GM12878 (cell line): ENCODE measurements around the gene SRP14. TPM values are rescaled to one million over a fixed set of nuclear protein-coding genes. Genes with fewer than 3 reads are reported as not detected.

ENCODE experiments used
- CHD1 ChIP-seq: IDR thresholded peaks from 2 replicates; pipeline ENCODE4 v1.6.1; 2012; ENCODE audit warnings: low read depth, low read length, improper control_type of control experiment
- CREM ChIP-seq: IDR thresholded peaks from 2 replicates; pipeline ENCODE4 v1.6.1; 2014; ENCODE audit warnings: antibody characterized with exemption, low read depth
- EP300 ChIP-seq, 2 experiments: fragments of 150-350 bp in 1 of 2; IDR thresholded peaks; 2 replicates each; pipeline ENCODE4 v1.6.1; 2011 to 2012; ENCODE audit warnings: low read depth in 2 of 2, low read length in 2 of 2, borderline replicate concordance in 1 of 2, improper control_type of control experiment in 1 of 2, inconsistent platforms in 1 of 2; ENCODE audit not compliant: control insufficient read depth in 1 of 2
- ETV6 ChIP-seq, 2 experiments: fragments of 450-650 bp in 1 of 2; IDR thresholded peaks in 1 of 2; conservative IDR thresholded peaks in 1 of 2; 2 replicates each; pipeline ENCODE4 v1.6.1; 2014; ENCODE audit warnings: antibody characterized with exemption in 1 of 2, borderline replicate concordance in 1 of 2, low read depth in 1 of 2, mild to moderate bottlenecking in 1 of 2, moderate library complexity in 1 of 2
- FOXM1 ChIP-seq: IDR thresholded peaks from 2 replicates; pipeline ENCODE4 v1.6.1; 2012; ENCODE audit warnings: low read depth, mild to moderate bottlenecking, inconsistent platforms, low read length, moderate library complexity
- IRF4 ChIP-seq: IDR thresholded peaks from 2 replicates; pipeline ENCODE4 v1.6.1; 2011; ENCODE audit warnings: low read depth, low read length
- MYC ChIP-seq: IDR thresholded peaks from 2 replicates; pipeline ENCODE4 v1.6.1; 2011; ENCODE audit warnings: mild to moderate bottlenecking, low read length, moderate library complexity, inconsistent platforms; ENCODE audit not compliant: insufficient read depth, insufficient replicate concordance, insufficient read length, severe bottlenecking
- NFXL1 ChIP-seq: fragments of 450-650 bp; IDR thresholded peaks from 2 replicates; pipeline ENCODE4 v1.6.1; 2017; ENCODE audit warnings: antibody characterized with exemption, mild to moderate bottlenecking, borderline replicate concordance
- NR2C1 ChIP-seq: fragments of 450-650 bp; IDR thresholded peaks from 2 replicates; pipeline ENCODE4 v1.6.1; 2017; ENCODE audit warnings: antibody characterized with exemption, mild to moderate bottlenecking, moderate library complexity
- NRF1 ChIP-seq: conservative IDR thresholded peaks from 2 replicates; pipeline ENCODE4 v1.6.1; 2011; ENCODE audit warnings: mild to moderate bottlenecking, low read depth, low read length, improper control_type of control experiment
- PAX5 ChIP-seq: IDR thresholded peaks from 2 replicates; pipeline ENCODE4 v1.6.1; 2011; ENCODE audit warnings: low read depth, low read length, borderline replicate concordance
- SIX5 ChIP-seq: IDR thresholded peaks from 2 replicates; pipeline ENCODE4 v1.6.1; 2011; ENCODE audit warnings: mild to moderate bottlenecking, low read depth, low read length, moderate library complexity; ENCODE audit not compliant: severe bottlenecking
- SMAD5 ChIP-seq: IDR thresholded peaks from 2 replicates; pipeline ENCODE4 v1.6.1; 2016; ENCODE audit warnings: antibody characterized with exemption, low read depth
- STAT1 ChIP-seq: fragments of 450-650 bp; conservative IDR thresholded peaks from 2 replicates; pipeline ENCODE4 v1.6.1; 2014; ENCODE audit warnings: antibody characterized with exemption, mild to moderate bottlenecking
- TCF3 ChIP-seq: IDR thresholded peaks from 2 replicates; pipeline ENCODE4 v1.6.1; 2012; ENCODE audit warnings: low read depth, mild to moderate bottlenecking, low read length, borderline replicate concordance; ENCODE audit not compliant: insufficient read depth
- YBX1 ChIP-seq: fragments of 450-650 bp; IDR thresholded peaks from 2 replicates; pipeline ENCODE4 v1.6.1; 2016; ENCODE audit warnings: antibody characterized with exemption
- ZBED1 ChIP-seq: IDR thresholded peaks from 2 replicates; pipeline ENCODE4 v1.6.1; 2016; ENCODE audit warnings: borderline replicate concordance
- ZNF384 ChIP-seq: IDR thresholded peaks from 2 replicates; pipeline ENCODE4 v1.6.1; 2012; ENCODE audit warnings: low read depth, mild to moderate bottlenecking, low read length, improper control_type of control experiment, borderline replicate concordance
- polyA plus RNA-seq, 11 experiments: library from polyadenylated mRNA; depleted of rRNA in 4 of 11; unstranded in 6 of 11; stranded (reverse) in 5 of 11; fragments of >200 nt; fragmentation: Nextera tagmentation in 4 of 11; fragmentation: Illumina TruSeq in 1 of 11; extraction: Ambion mirVana in 4 of 11; extraction: Trizol in 1 of 11; gene quantifications; 1 replicate in 1 of 11; 2 replicates in 10 of 11; pipeline versions ENCODE4 v1.2.1 to v1.2.3, GENCODE V29; 2011 to 2016; ENCODE audit warnings: inconsistent platforms in 2 of 11, missing spikeins in 2 of 11, low read depth in 1 of 11
- total RNA-seq, 4 experiments: library from RNA; depleted of rRNA in 3 of 4; stranded (reverse); fragments of >200 nt in 3 of 4; fragmentation: Illumina TruSeq in 1 of 4; extraction: Trizol in 1 of 4; gene quantifications; 2 replicates each; pipeline versions ENCODE4 v1.2.1 to v1.2.3, GENCODE V29; 2013 to 2021
- TF ChIP-seq, protein P1 (sequence below): IDR thresholded peaks from 2 replicates; pipeline ENCODE4 v1.6.1; 2011; ENCODE audit warnings: low read depth, low read length, improper control_type of control experiment, borderline replicate concordance
- TF ChIP-seq, protein P2 (sequence below): IDR thresholded peaks from 2 replicates; pipeline ENCODE4 v1.6.1; 2011; ENCODE audit warnings: low read depth, mild to moderate bottlenecking, low read length, moderate library complexity, borderline replicate concordance; ENCODE audit errors: extremely low read depth
- TF ChIP-seq, protein P3 (sequence below): fragments of 450-650 bp; IDR thresholded peaks from 2 replicates; pipeline ENCODE4 v1.6.1; 2014; ENCODE audit warnings: mild to moderate bottlenecking
- TF ChIP-seq, protein P4 (sequence below): fragments of 450-650 bp; IDR thresholded peaks from 2 replicates; pipeline ENCODE4 v1.6.1; 2018; ENCODE audit warnings: borderline replicate concordance, mild to moderate bottlenecking; ENCODE audit not compliant: partially characterized antibody

The SRP14 gene
- total and polyA plus RNA-seq, 10 of the 15 experiments (the other 5 are each of a cell fraction or from before 2014, with no cell fraction given), result 141 to 1,182 (median 493) TPM

GRCh38 chr15:40038638-40039543, at the start of gene SRP14 (continued):
- TF ChIP-seq PAX5 (0 out of 2 replicates have a peak, but pooled peaks have one; percentile 43), EP300 (IDR thresholded peaks at IDR 0.05; ENCODE audit: borderline replicate concordance in 1 of 2, control insufficient read depth in 1 of 2, low read depth in 2 of 2, low read length in 2 of 2) (0 out of 4 replicates have a peak, but pooled peaks of 1 of the 2 experiments have one; percentile 3), FOXM1 (no peak), TCF3 (no peak), STAT1 (no peak), ETV6 (conservative IDR thresholded peaks at IDR 0.05 in 1 of 2, IDR thresholded peaks at IDR 0.05 in 1 of 2; ENCODE audit: borderline replicate concordance in 1 of 2, low read depth in 1 of 2) (no peak), MYC (no peak), ZNF384 (no peak), NR2C1 (peak; percentile 86), SIX5 (peak; percentile 19), NFXL1 (no peak), ZBED1 (no peak), CHD1 (no peak), CREM (peak; percentile 40; the same call in 1 of the 2 replicates), YBX1 (no peak), NRF1 (no peak), SMAD5 (peak; percentile 56; the same call in 1 of the 2 replicates), IRF4 (no peak)
- TF ChIP-seq, protein P1, sequence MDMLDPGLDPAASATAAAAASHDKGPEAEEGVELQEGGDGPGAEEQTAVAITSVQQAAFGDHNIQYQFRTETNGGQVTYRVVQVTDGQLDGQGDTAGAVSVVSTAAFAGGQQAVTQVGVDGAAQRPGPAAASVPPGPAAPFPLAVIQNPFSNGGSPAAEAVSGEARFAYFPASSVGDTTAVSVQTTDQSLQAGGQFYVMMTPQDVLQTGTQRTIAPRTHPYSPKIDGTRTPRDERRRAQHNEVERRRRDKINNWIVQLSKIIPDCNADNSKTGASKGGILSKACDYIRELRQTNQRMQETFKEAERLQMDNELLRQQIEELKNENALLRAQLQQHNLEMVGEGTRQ, result no peak
- TF ChIP-seq, protein P2, sequence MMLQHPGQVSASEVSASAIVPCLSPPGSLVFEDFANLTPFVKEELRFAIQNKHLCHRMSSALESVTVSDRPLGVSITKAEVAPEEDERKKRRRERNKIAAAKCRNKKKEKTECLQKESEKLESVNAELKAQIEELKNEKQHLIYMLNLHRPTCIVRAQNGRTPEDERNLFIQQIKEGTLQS, result no peak
- TF ChIP-seq, protein P3, sequence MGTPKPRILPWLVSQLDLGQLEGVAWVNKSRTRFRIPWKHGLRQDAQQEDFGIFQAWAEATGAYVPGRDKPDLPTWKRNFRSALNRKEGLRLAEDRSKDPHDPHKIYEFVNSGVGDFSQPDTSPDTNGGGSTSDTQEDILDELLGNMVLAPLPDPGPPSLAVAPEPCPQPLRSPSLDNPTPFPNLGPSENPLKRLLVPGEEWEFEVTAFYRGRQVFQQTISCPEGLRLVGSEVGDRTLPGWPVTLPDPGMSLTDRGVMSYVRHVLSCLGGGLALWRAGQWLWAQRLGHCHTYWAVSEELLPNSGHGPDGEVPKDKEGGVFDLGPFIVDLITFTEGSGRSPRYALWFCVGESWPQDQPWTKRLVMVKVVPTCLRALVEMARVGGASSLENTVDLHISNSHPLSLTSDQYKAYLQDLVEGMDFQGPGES, result no peak
- TF ChIP-seq, protein P4, sequence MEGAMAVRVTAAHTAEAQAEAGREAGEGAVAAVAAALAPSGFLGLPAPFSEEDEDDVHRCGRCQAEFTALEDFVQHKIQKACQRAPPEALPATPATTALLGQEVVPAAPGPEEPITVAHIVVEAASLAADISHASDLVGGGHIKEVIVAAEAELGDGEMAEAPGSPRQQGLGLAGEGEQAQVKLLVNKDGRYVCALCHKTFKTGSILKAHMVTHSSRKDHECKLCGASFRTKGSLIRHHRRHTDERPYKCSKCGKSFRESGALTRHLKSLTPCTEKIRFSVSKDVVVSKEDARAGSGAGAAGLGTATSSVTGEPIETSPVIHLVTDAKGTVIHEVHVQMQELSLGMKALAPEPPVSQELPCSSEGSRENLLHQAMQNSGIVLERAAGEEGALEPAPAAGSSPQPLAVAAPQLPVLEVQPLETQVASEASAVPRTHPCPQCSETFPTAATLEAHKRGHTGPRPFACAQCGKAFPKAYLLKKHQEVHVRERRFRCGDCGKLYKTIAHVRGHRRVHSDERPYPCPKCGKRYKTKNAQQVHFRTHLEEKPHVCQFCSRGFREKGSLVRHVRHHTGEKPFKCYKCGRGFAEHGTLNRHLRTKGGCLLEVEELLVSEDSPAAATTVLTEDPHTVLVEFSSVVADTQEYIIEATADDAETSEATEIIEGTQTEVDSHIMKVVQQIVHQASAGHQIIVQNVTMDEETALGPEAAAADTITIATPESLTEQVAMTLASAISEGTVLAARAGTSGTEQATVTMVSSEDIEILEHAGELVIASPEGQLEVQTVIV, result no peak
